ENCODE data around the gene PDIA4.
"Not testable (repeated sequence)": the region's sequence is repeated elsewhere in the genome, so short reads cannot be mapped to it uniquely, and the experiment has no call there.

PDIA4 gene

GRCh38 chr7:149038641-149039040 is 10.3 kb upstream of the PDIA4 start:
- not testable (repeated sequence) for DNase-seq; H3K27me3 ChIP-seq (replicated peaks; ENCODE audit: control insufficient read depth, insufficient read depth, low read length, poor library complexity, severe bottlenecking); H3K36me3 ChIP-seq (ENCODE audit: control insufficient read depth, insufficient read depth, low read length)

DNA sequence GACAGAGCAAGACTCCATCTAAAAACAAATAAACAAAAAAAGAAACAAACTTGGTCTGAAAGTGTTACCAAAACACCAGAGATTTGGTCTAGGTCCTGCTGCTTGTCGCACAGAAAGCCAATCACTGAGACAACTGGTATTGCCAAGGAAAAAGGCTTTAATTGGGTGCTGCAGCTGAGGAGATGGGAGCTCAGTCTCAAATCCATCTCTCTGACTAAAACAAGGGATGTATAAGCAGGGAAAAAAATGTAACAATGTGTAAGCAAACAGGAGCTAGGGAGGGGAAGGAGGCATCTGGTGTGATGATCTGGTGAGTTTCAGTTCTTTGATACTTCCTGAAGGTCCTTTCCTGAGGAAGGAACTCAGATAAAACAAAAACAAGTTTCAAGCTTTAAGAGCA is 8.4 kb upstream of the PDIA4 start:
- H3K4me3 ChIP-seq (ENCODE audit: insufficient read depth, low read depth, low read length, poor library complexity, severe bottlenecking): no peak overlapping the region
- no peak overlapping the region for H3K27ac ChIP-seq (ENCODE audit: insufficient read depth, low read length, poor library complexity, severe bottlenecking)
- no peaks in the 10 kb centered on the region for H3K9me3 ChIP-seq (ENCODE audit: control insufficient read depth, low read length)
- no peaks in the 10 kb centered on the region for H3K4me1 ChIP-seq (ENCODE audit: control insufficient read depth, insufficient read depth, low read length, poor library complexity, severe bottlenecking)
- no peak for DNase-seq
- H3K36me3 ChIP-seq (ENCODE audit: control insufficient read depth, insufficient read depth, low read length): no peaks in the 10 kb centered on the region
- no peaks in the 10 kb centered on the region for H3K27me3 ChIP-seq (replicated peaks; ENCODE audit: control insufficient read depth, insufficient read depth, low read length, poor library complexity, severe bottlenecking)

More at GRCh38 chr7:149038641-149039040, 10.3 kb upstream of the PDIA4 start:
- H3K4me1 ChIP-seq (ENCODE audit: control insufficient read depth, insufficient read depth, low read length, poor library complexity, severe bottlenecking); H3K27ac ChIP-seq (ENCODE audit: insufficient read depth, low read length, poor library complexity, severe bottlenecking); H3K9me3 ChIP-seq (ENCODE audit: control insufficient read depth, low read length); H3K4me3 ChIP-seq (ENCODE audit: insufficient read depth, low read depth, low read length, poor library complexity, severe bottlenecking): not testable (repeated sequence)

DNA sequence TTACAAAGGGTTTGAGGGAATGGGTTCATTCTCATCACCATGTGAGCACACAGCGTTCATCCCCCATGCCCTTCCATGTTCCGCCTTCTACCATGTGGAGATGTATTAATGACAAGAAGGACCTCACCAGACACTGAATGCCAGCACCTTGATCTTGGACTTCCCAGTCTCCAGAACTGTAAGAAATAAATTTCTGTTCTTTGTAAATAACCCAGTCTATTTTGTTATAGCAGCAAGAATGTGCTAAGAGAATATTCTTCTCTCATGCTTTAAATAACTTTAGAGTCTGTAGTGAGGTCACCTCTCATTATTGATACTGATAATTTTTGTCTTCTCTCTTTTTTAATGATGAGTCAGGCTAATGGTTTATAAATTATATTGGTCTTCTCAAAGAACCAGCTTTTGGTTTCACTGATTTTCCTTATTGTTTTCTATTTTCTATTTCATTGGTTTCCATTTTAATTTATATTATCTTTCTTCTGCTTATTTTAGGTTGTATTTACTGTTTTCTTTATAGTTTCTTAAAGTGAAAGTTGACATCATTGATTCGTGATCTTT is 3.1 kb upstream of the PDIA4 start:
- Histone ChIP-seq H3K36me3 (ENCODE audit: control insufficient read depth, insufficient read depth, low read length) (no peaks in the 10 kb centered on the region), H3K4me1 (ENCODE audit: control insufficient read depth, insufficient read depth, low read length, poor library complexity, severe bottlenecking) (peaks cover 12% of the 10 kb centered on the region), H3K4me3 (ENCODE audit: insufficient read depth, low read depth, low read length, poor library complexity, severe bottlenecking) (no peak overlapping the region), H3K9me3 (ENCODE audit: control insufficient read depth, low read length) (no peaks in the 10 kb centered on the region), H3K27ac (ENCODE audit: insufficient read depth, low read length, poor library complexity, severe bottlenecking) (no peak overlapping the region), H3K27me3 (replicated peaks; ENCODE audit: control insufficient read depth, insufficient read depth, low read length, poor library complexity, severe bottlenecking) (no peaks in the 10 kb centered on the region)
- DNase-seq: no peak

GRCh38 chr7:149030439-149030838 is 2.1 kb upstream of the PDIA4 start:
- H3K4me3 ChIP-seq (ENCODE audit: insufficient read depth, low read depth, low read length, poor library complexity, severe bottlenecking); H3K27me3 ChIP-seq (replicated peaks; ENCODE audit: control insufficient read depth, insufficient read depth, low read length, poor library complexity, severe bottlenecking); DNase-seq; H3K9me3 ChIP-seq (ENCODE audit: control insufficient read depth, low read length); H3K27ac ChIP-seq (ENCODE audit: insufficient read depth, low read length, poor library complexity, severe bottlenecking); H3K36me3 ChIP-seq (ENCODE audit: control insufficient read depth, insufficient read depth, low read length): not testable (repeated sequence)
- H3K4me1 ChIP-seq (ENCODE audit: control insufficient read depth, insufficient read depth, low read length, poor library complexity, severe bottlenecking): peaks cover 21% of the 10 kb centered on the region

- no peaks in the 10 kb centered on the region for H3K9me3 ChIP-seq (ENCODE audit: control insufficient read depth, low read length)
- H3K36me3 ChIP-seq (ENCODE audit: control insufficient read depth, insufficient read depth, low read length): no peaks in the 10 kb centered on the region
- peaks cover 26% of the 10 kb centered on the region for H3K4me1 ChIP-seq (ENCODE audit: control insufficient read depth, insufficient read depth, low read length, poor library complexity, severe bottlenecking)
- H3K4me3 ChIP-seq (ENCODE audit: insufficient read depth, low read depth, low read length, poor library complexity, severe bottlenecking): peak overlapping the region; percentile 90
- H3K27ac ChIP-seq (ENCODE audit: insufficient read depth, low read length, poor library complexity, severe bottlenecking): peak overlapping the region; percentile 78
- no peaks in the 10 kb centered on the region for H3K27me3 ChIP-seq (replicated peaks; ENCODE audit: control insufficient read depth, insufficient read depth, low read length, poor library complexity, severe bottlenecking)
- DNase-seq: no peak
These were observed 527 bp downstream of the PDIA4 start for GRCh38 chr7:149027611-149028345.

- Histone ChIP-seq H3K36me3 (ENCODE audit: control insufficient read depth, insufficient read depth, low read length) (no peaks in the 10 kb centered on the region), H3K4me1 (ENCODE audit: control insufficient read depth, insufficient read depth, low read length, poor library complexity, severe bottlenecking) (peaks cover 26% of the 10 kb centered on the region), H3K27ac (ENCODE audit: insufficient read depth, low read length, poor library complexity, severe bottlenecking) (peak overlapping the region; percentile 78), H3K4me3 (ENCODE audit: insufficient read depth, low read depth, low read length, poor library complexity, severe bottlenecking) (peak overlapping the region; percentile 90), H3K27me3 (replicated peaks; ENCODE audit: control insufficient read depth, insufficient read depth, low read length, poor library complexity, severe bottlenecking) (no peaks in the 10 kb centered on the region), H3K9me3 (ENCODE audit: control insufficient read depth, low read length) (no peaks in the 10 kb centered on the region)
- no peak for DNase-seq
These were observed 1.2 kb downstream of the PDIA4 start for GRCh38 chr7:149027055-149027454.

- H3K4me1 ChIP-seq (ENCODE audit: control insufficient read depth, insufficient read depth, low read length, poor library complexity, severe bottlenecking): peaks cover 19% of the 10 kb centered on the region
- H3K9me3 ChIP-seq (ENCODE audit: control insufficient read depth, low read length): no peaks in the 10 kb centered on the region
- H3K4me3 ChIP-seq (ENCODE audit: insufficient read depth, low read depth, low read length, poor library complexity, severe bottlenecking): no peak overlapping the region
- H3K27me3 ChIP-seq (replicated peaks; ENCODE audit: control insufficient read depth, insufficient read depth, low read length, poor library complexity, severe bottlenecking): no peaks in the 10 kb centered on the region
- DNase-seq: no peak
- H3K27ac ChIP-seq (ENCODE audit: insufficient read depth, low read length, poor library complexity, severe bottlenecking): no peak overlapping the region
- H3K36me3 ChIP-seq (ENCODE audit: control insufficient read depth, insufficient read depth, low read length): peaks cover 10% of the 10 kb centered on the region
These were observed 4.6 kb downstream of the PDIA4 start for GRCh38 chr7:149023662-149024061.

- H3K9me3 ChIP-seq (ENCODE audit: control insufficient read depth, low read length): no peaks in the 10 kb centered on the region
- peaks cover 19% of the 10 kb centered on the region for H3K4me1 ChIP-seq (ENCODE audit: control insufficient read depth, insufficient read depth, low read length, poor library complexity, severe bottlenecking)
- no peak overlapping the region for H3K4me3 ChIP-seq (ENCODE audit: insufficient read depth, low read depth, low read length, poor library complexity, severe bottlenecking)
These were observed 5.4 kb downstream of the PDIA4 start for GRCh38 chr7:149022756-149023360.

GRCh38 chr7:149021725-149022062 is 6.6 kb downstream of the PDIA4 start:
- Histone ChIP-seq H3K27ac (ENCODE audit: insufficient read depth, low read length, poor library complexity, severe bottlenecking) (no peak overlapping the region), H3K9me3 (ENCODE audit: control insufficient read depth, low read length) (no peaks in the 10 kb centered on the region), H3K36me3 (ENCODE audit: control insufficient read depth, insufficient read depth, low read length) (peaks cover 18% of the 10 kb centered on the region), H3K27me3 (replicated peaks; ENCODE audit: control insufficient read depth, insufficient read depth, low read length, poor library complexity, severe bottlenecking) (no peaks in the 10 kb centered on the region), H3K4me3 (ENCODE audit: insufficient read depth, low read depth, low read length, poor library complexity, severe bottlenecking) (no peak overlapping the region), H3K4me1 (ENCODE audit: control insufficient read depth, insufficient read depth, low read length, poor library complexity, severe bottlenecking) (peaks cover 17% of the 10 kb centered on the region)
- no peak for DNase-seq

More at GRCh38 chr7:149022756-149023360, 5.4 kb downstream of the PDIA4 start:
- DNase-seq: no peak
- no peaks in the 10 kb centered on the region for H3K27me3 ChIP-seq (replicated peaks; ENCODE audit: control insufficient read depth, insufficient read depth, low read length, poor library complexity, severe bottlenecking)
- no peak overlapping the region for H3K27ac ChIP-seq (ENCODE audit: insufficient read depth, low read length, poor library complexity, severe bottlenecking)
- H3K36me3 ChIP-seq (ENCODE audit: control insufficient read depth, insufficient read depth, low read length): peaks cover 15% of the 10 kb centered on the region

GRCh38 chr7:149020483-149020882 is 7.8 kb downstream of the PDIA4 start:
- Histone ChIP-seq H3K4me1 (ENCODE audit: control insufficient read depth, insufficient read depth, low read length, poor library complexity, severe bottlenecking) (peaks cover 5% of the 10 kb centered on the region), H3K9me3 (ENCODE audit: control insufficient read depth, low read length) (no peaks in the 10 kb centered on the region), H3K27me3 (replicated peaks; ENCODE audit: control insufficient read depth, insufficient read depth, low read length, poor library complexity, severe bottlenecking) (no peaks in the 10 kb centered on the region), H3K4me3 (ENCODE audit: insufficient read depth, low read depth, low read length, poor library complexity, severe bottlenecking) (no peak overlapping the region), H3K27ac (ENCODE audit: insufficient read depth, low read length, poor library complexity, severe bottlenecking) (no peak overlapping the region), H3K36me3 (ENCODE audit: control insufficient read depth, insufficient read depth, low read length) (peaks cover 29% of the 10 kb centered on the region)
- no peak for DNase-seq
